ENCODE measurements around the gene DZIP1L.
A peak's percentile ranks its signal among the peaks of the same experiment; 100 is the strongest.

DZIP1L gene

GRCh38 chr3:138119423-138119766 is 4.0 kb upstream of the DZIP1L start:
- H3K27ac ChIP-seq: no peak overlapping the region
- peak; percentile 22 for DNase-seq

DNA sequence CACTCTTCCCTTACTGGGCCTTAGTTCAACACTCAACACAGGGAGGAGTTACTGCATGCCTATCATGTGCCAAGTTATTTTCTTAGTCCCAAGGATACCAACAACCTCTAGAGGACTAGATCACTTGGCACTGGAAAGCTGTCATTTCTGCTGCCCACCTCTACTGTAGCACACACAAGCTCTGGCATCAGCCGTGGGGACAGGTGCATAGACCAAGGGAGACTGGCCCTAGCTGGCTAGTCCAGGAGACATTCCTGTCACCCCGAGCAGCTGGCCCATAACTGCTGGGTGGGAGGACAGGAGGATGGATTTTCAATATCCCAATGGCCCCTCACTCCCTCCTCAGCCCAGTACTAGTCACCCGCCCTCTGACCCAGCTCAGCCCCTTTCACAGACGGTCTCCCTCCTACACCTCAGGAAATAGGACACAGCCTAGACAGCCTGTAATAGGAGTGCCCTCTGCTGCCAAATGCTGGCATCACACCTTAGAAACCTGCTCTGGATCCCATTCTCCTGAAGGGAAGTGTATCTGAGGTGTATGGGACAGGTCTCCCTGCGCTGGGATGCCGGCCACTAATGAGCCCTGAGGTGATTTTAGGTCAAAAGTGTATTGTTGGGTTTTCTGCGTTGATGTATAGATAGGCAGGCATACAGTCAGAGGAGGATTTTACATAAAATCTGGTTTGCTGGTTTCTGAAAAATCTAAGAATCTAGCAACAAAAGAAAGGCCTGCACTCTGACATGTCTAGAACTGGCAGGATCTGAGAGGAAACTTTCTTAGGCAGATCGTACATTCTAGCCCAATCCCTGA is 3.4 kb upstream of the DZIP1L start:
- H3K36me3 ChIP-seq: no peaks in the 10 kb centered on the region; the same call in 1 of the 2 replicates
- H3K27ac ChIP-seq: no peak overlapping the region
- H3K9me3 ChIP-seq (ENCODE audit: severe bottlenecking): no peaks in the 10 kb centered on the region
- no peaks in the 10 kb centered on the region for H3K27me3 ChIP-seq (ENCODE audit: insufficient read depth, low read depth, severe bottlenecking)
- no peak overlapping the region for H3K4me3 ChIP-seq (ENCODE audit: low read depth, low read length)
- TF ChIP-seq, protein P1, sequence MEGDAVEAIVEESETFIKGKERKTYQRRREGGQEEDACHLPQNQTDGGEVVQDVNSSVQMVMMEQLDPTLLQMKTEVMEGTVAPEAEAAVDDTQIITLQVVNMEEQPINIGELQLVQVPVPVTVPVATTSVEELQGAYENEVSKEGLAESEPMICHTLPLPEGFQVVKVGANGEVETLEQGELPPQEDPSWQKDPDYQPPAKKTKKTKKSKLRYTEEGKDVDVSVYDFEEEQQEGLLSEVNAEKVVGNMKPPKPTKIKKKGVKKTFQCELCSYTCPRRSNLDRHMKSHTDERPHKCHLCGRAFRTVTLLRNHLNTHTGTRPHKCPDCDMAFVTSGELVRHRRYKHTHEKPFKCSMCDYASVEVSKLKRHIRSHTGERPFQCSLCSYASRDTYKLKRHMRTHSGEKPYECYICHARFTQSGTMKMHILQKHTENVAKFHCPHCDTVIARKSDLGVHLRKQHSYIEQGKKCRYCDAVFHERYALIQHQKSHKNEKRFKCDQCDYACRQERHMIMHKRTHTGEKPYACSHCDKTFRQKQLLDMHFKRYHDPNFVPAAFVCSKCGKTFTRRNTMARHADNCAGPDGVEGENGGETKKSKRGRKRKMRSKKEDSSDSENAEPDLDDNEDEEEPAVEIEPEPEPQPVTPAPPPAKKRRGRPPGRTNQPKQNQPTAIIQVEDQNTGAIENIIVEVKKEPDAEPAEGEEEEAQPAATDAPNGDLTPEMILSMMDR (IDR thresholded peaks at IDR 0.05; ENCODE audit: low read depth, low read length): peak; percentile 86
- peak; percentile 88 for DNase-seq

More at GRCh38 chr3:138119423-138119766, 4.0 kb upstream of the DZIP1L start:
- Histone ChIP-seq H3K27me3 (ENCODE audit: insufficient read depth, low read depth, severe bottlenecking) (no peaks in the 10 kb centered on the region), H3K9me3 (ENCODE audit: severe bottlenecking) (no peaks in the 10 kb centered on the region), H3K4me3 (ENCODE audit: low read depth, low read length) (no peak overlapping the region), H3K36me3 (no peaks in the 10 kb centered on the region; the same call in 1 of the 2 replicates)
- TF ChIP-seq, protein P1 (IDR thresholded peaks at IDR 0.05; ENCODE audit: low read depth, low read length): no peak

GRCh38 chr3:138114431-138114918 is 933 bp downstream of the DZIP1L start:
- Histone ChIP-seq H3K27ac (peak overlapping the region; percentile 88), H3K9me3 (ENCODE audit: severe bottlenecking) (no peaks in the 10 kb centered on the region), H3K27me3 (ENCODE audit: insufficient read depth, low read depth, severe bottlenecking) (no peaks in the 10 kb centered on the region), H3K36me3 (peaks cover 29% of the 10 kb centered on the region), H3K4me3 (ENCODE audit: low read depth, low read length) (peak overlapping the region; percentile 69)
- TF ChIP-seq, protein P1 (IDR thresholded peaks at IDR 0.05; ENCODE audit: low read depth, low read length): no peak
- peak; percentile 60 for DNase-seq

- DNase-seq: no peak
- no peak overlapping the region; the same call in 1 of the 2 replicates for H3K27ac ChIP-seq
- H3K4me3 ChIP-seq (ENCODE audit: low read depth, low read length): no peak overlapping the region
- peaks cover 40% of the 10 kb centered on the region for H3K36me3 ChIP-seq
- H3K9me3 ChIP-seq (ENCODE audit: severe bottlenecking): no peaks in the 10 kb centered on the region
- H3K27me3 ChIP-seq (ENCODE audit: insufficient read depth, low read depth, severe bottlenecking): no peaks in the 10 kb centered on the region
- TF ChIP-seq, protein P1 (IDR thresholded peaks at IDR 0.05; ENCODE audit: low read depth, low read length): no peak
Observed at GRCh38 chr3:138113326-138113725, 2.1 kb downstream of the DZIP1L start.

DNA sequence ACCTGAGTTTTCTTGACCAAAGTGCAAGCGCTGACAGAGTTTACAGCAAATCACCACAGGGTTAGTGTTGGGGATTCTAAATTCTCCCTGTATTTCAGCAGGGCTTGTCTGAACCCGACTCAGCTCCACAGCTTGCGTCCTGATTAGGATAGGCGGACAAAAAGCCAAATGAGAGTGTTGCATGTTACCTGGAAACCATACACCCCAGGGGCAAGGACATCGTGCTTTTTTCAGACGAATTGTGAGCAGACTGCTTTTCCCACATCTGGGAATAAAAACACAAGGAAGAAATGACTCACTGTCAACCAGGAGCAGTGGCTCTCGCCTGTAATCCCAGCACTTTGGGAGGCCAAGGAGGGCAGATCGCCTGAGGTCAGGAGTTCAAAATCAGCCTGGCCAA is 3.0 kb downstream of the DZIP1L start:
- TF ChIP-seq, protein P1 (IDR thresholded peaks at IDR 0.05; ENCODE audit: low read depth, low read length): no peak
- DNase-seq: no peak
- Histone ChIP-seq H3K4me3 (ENCODE audit: low read depth, low read length) (no peak overlapping the region), H3K9me3 (ENCODE audit: severe bottlenecking) (no peaks in the 10 kb centered on the region), H3K27me3 (ENCODE audit: insufficient read depth, low read depth, severe bottlenecking) (no peaks in the 10 kb centered on the region), H3K36me3 (peaks cover 48% of the 10 kb centered on the region), H3K27ac (no peak overlapping the region)
